HG03139 (cell line): ENCODE data around the gene GPR132.

Experiments
- ATAC-seq: cut with Tn5 transposase; IDR thresholded peaks from one replicate; pipeline ENCODE4 v1.9.1; 2021; ENCODE audit not compliant: unreplicated experiment

GPR132 gene

DNA sequence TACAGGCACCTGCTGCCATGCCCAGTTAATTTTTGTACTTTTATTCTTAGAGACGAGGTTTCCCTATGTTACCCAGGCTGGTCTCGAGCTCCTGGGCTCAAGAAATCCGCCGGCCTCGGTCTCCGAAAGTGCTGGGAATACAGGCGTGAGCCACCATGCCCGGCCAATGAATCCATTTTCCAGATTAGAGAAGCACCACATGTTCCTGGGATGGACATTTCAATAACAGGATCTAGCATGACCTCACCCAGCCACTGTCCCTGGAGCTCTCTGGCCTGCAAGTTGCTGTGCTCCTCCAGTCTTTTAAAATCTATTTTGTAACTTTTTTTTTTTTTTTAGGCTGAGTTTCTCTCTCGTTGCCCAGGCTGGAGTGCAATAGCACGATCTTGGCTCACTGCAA is 2.2 kb downstream of the GPR132 start:
- ATAC-seq, result no peak

DNA sequence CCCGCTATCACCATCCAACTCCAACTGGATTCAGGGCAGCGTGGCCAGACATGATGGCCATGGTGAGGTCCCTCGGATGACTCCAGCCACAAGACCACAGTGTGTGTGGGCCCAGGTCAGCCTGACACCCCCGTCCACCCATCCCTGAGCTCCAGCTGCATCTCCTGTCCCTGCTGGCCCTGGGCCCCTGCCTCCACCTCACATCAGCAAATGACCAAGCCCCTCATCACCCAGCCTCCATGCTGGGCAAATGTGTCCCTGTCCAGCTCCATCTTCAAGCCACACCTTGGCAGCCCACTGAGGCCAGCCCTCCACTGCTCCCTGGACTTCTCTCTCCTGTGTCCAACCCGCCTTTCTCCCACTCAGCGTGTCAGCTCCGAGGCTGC is 3.2 kb downstream of the GPR132 start:
- ATAC-seq, result no peak

DNA sequence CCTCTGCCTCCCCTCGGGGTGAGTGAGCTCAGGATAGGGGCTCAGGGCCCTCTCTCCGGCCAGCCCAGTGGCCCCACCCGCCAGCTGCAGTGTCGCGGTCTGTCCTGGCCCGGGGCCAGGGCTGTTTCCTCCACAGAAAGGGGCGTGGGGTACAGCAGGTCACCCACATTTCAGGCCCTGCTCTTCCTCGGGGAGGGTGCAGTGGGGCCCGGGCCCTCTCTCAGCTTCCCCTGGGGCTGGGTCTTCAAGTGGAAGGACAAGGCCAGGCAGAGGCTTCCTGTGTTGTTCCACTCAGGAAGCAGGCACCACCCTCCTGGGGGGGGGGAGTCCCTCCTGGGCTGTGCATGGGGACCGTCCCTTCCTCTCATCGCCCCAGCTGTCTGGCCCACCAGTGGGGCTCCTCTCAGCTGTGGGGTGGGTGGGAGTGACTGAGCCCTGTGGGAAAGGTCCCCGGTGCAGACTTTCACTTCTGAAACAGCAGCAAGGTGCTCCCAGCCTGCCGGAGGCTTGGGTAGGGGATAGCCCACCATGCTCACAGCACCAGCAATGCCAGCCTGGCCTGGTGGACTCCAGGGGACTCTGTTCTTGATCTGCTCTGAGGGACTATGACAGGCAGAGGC is 3.7 kb downstream of the GPR132 start:
- no peak for ATAC-seq

DNA sequence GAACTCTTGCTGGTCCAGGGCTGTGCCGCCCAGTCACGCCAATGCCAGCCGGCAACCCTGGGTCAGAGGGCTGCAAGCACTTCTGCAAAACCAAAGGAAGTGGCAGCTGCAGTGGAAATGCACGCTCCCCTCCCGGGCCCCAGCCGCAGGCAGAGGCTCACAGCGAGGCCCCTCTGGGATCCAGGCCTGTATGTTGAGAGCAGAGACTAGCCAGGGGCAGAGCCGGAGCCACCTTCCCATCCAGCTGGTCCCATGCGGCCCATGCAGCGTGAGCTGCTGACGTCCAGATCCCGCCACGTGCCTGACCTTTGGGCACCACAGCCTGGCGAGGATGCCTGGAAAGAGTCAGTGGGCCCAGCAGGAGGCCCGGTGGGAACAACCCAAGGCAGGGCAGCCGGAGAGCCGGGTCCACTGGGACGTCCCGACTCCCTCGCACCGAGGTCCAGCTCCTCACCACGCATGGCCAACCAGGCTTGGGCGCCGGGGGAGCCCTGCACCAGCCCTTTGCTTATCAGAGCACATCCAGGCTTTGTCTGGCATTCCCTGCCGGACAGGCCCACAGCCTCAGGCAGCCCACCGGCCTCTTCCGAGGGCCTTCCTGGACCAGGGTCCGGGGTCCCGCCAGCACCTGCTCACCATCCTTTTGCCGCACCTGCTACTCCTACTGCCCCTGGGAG is 4.3 kb downstream of the GPR132 start:
- ATAC-seq, result no peak

DNA sequence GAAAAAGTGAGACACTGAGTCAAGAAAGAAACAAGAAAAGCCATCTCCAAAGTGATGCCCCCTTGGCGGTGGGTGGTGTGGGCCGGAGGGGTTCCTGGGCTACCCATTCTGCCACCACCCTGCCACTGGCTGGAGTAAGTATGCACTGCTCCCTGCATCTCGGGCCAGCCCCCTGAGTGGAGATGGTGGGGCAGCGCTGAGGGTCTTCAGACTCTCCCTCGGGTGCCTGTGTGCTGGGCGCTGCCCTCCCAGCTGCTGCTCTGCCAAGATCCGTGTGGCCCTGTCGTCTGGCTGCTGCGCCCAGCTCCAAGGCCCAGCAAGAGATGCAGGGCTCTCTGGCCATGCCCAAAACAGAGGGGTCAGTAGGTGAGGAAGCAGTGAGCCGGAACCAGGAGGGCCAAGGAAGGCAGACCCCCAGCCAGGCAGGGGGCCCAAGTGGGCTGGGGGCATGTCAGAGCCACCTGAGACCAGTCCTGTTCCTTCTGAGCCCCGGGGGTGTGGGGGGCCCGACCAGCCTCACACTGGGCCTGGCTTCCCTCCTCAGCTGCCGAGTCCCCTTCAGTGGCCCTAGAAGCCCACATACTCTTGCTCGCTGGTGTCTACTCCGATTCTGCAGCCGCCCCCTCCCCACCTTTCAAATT is 5.2 kb downstream of the GPR132 start:
- no peak for ATAC-seq

DNA sequence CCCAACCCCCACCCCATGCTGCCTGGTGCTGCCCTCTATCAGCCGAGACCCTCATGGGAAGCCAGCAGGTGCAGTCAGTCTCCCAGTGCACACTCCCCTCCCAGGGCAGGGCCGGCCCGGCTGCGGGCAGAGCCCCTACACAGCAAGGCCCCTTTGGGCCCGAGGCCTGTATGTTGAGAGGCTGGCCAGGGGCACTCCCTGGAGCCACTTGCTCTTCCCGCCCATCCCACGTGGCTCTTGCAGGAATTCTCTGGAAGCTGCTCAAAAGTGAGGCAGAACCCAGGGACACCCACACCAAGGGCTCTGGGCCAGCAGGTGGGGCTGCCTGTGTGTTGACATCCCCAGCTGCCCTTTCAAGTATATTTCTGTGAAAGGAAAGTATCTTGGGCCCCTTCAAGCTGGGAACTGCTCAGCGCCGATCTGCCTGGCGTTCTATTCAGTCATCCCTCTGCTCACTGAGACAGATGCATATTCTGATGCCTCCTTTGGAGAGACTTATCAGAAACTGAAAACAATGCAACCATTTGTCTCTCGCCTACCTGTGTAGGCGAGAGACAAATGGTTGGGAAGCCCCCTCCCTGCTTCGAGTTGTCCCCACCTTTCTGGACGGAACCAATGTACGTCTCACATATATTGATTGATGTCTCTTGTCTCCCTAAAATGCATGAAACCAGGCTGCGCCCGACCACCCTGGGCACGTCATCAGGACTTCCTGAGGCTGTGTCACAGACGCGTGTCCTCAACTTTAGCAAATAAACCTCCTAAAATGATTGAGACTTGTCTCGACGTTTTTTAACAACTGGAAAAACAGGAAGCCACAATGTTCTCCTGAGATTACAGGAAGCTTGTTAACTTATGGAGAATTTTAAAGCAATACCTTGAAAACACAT is 6.0 kb downstream of the GPR132 start:
- no peak for ATAC-seq

DNA sequence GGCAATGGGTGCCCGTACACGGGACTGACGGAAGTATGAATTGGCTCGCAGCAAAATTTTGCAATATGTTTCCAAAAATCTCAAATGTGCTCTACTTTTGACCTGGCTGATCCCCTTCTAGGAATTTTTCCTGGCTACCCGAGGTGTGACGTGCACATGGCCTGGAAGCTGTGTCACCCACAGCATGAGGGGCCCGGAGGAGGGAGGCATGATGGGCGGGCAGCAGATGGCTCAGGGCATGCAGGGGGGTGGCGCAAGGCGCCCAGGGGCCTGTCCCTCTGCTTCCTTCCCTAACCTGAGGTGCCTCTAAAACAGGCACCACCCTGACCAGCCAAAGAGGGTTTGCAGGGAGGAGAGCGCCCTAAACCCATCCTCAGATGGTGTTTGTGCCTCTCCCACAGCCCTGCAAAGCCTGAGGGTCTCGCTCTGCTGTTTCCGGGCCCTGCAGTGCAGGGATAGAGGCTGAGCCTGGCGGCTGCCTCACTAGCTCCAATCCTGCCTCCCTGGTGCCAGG is 6.7 kb downstream of the GPR132 start:
- ATAC-seq, result no peak

DNA sequence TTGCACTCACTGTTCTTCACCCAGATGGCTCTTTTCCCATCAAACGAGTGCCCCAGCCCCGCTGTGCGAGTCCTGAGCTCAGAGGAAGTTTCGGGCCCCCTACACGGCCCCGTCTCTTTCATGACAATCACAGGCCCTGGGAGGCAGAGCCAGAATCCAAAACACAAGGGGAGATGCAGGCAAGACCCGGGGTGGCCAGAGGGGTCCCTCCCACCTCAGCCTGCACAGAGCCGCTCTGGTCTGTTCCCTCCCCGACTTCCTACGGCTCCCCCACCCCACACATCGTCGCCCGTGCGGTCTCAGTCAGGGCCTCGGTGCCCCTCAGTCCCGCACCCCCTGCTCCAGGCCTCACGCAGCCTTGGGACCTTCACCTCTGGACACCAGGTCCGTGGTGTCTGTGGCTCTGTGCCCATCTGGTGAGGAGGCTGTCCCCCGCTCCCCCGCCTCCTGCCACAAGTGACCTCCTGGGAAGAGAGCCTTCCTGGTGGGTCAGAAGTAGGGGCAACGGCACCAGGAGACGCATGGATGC is 8.9 kb downstream of the GPR132 start:
- ATAC-seq, result no peak

DNA sequence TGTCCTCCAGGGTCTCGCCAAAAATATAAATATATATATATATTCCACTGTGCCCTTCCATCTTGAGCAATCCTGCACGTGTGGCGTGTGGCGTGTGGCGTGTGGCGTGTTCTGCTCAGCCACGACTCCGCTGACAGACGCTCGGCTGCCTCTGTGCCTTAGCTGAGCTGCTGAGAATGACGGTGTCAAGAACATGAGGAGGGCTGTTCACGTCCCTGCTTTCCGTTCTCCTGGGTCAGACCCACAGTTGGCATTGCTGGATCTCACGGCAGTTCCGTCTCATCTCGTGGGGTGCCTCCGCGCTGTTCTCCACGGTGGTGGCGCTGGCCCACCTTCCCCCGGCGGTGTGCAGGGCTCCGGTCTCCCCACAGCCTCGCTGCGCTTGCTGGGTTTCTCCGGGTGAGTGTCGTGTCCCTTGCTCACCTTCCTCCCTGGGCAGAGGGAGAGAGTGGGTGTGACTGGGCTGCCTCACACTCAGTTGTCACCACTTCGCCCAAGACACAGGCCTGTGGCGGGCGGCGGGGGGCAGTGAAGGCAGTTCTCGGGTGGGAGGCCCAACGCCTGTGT is 9.4 kb downstream of the GPR132 start:
- ATAC-seq, result no peak

DNA sequence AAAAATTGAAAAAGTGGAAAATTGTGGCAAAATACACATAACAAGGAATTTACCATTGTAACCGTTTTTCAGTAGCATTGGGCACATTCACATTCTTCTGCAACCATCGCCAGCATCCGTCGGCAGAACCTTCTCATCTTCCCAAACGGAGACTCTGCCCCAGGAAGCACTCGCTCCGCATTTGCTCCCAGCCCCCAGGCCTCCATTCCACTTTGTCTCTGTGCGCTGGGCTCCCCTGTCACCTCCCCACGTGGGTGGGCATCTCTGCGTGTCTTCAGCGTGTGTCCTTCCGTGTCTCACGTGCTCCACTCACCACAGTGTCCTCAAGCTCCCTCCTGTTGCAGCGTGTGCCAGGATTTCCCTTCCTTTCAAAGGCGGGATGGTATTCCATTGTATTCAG is 9.9 kb downstream of the GPR132 start:
- ATAC-seq, result no peak

DNA sequence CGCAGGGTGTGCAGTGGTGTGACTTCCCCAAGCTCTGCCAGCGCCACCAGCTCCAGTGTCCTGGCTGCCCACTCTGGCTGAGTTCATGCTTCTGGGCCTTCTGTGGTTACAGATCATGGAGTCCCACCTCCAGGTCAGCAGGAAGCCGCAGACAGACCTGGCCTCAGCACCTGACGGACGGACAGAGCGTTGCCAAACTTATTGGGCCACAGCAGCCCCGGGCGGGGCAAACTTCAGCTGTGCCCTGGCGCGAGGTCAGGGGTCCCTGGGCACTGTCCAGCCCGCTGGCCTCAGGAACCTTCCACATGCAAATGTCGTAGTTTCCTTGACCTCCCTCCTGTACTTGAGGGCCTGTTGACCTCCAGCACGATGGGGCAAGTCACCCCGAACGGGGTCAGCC is 11.2 kb downstream of the GPR132 start:
- no peak for ATAC-seq

DNA sequence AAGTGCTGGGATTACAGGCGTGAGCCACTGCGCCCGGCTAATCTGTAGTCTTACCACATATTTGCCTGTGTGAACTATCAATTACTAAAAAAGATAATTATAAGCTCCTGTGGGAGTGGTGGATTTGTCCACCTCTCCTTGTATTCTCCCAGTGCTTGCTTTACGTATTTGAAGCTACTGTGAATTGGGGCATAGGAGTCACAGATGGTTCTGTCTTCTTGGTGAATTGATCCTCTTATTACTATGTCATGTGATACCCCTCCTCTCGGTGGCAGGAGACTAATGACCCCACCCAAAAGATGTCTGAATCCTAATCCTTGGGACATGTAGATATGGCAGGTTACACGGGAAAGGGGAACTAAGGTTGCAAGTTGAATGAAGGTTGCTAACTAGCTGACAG is 11.8 kb downstream of the GPR132 start:
- no peak for ATAC-seq

DNA sequence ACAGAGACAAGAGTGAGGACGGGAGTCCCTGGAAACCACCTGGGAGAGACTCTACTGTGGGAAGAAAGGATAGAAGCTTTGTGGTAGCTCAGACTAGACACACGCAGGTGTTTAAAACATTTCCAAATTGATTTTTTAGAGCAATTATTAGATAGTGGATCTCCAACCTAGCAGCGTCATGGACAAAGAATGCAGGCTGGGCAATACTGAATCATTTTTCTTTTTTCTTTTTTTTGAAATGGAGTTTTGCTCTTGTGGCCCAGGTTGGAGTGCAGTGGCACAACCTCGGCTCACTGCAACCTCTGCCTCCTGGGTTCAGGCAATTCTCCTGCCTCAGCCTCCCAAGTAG is 13.1 kb downstream of the GPR132 start:
- no peak for ATAC-seq

DNA sequence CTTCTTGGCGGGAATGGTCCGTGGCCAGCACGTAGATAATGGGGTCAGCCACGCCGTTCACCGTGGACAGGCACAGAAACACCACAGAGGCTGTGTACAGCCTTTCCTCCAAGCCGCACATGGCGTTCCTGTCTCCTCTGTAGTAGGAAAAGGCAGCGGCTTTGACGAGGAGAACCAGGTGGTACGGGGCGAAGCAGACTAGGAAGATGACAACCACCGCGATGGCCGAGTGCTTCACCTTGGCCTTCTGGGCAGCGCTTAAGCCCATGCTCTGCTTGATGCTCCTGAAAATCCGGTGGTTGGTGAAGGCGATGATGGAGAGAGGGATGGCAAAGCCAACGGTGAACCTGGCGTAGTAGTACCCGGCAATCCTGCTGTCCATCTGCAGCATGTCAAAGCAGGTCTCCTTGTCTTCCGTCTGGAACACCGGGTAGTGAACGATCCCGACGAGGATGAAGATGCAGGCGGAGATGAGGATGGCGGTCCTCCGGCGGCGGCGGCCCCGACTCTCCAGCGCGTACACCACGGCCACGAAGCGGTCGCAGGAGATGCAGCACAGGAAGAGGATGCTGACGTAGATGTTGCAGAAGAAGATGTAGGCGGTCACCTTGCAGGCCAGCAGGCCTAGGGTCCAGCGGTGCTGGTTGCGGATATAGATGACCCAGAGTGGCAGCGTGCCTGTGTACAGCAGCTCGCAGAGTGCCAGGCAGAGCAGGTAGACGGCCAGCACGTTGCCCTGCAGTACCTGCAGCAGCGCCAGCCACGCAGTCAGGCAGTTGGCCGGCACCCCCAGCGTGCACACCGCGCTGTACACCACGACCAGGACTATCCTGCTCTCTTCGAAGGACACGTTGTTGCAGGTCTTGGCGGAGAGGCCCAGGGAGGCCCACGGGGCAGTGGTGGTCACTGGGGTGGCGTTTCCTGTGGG is 13.8 kb downstream of the GPR132 start:
- ATAC-seq, result no peak

DNA sequence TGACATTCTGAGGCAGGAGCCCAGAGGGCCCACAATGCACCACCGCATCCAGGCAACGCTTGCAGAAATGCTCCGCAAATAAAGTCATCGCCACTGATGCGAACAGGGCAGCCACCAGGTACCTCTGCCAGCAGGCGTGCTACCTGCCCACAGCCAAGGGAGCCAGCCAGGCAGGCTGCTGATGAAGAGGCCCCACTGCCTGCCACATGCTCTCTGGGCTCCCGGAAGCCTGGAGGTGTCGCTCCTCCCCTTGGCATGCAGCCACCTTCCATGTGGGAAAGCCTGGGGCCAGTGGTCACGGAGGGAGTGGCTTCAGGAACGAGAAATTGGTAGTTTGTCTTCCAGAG is 14.7 kb downstream of the GPR132 start:
- ATAC-seq, result no peak

DNA sequence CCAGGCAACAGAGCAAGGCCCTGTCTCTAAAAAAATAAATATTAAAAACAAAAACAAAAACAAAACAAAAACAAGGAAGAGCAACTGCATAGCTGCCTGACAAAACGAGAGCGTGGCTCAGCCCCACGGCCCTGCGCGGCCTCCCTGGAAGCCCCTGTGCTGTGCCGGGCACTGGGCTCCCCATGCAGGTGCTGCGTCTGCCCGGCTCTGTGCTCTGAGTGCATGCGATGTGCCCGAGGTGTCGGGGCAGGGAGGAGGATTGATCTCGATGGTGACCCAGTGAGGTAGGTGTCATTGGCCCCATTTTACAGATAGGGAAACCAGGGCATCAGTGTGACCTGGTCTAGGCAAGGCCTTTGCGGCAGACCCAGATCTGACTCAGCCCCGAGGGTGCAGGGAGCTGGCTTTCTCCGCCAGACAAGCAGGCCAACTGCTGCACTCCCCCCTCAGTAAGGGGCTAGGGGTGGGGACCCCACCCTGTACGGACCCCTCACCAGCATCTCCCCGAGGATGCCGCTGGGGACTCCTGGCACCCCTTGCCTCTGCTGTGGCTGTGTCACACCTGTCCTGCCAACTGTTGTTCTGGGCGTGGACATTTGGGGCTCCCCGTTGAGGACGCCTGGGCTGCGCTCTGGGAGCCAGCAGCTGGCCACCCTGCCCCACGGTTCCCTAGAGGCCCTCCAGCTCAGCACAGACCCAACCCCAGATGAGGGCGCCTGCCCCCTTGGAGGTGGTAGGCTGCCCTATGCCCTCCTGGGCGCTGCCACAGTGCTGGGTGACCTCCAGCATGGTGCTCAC is 15.3 kb downstream of the GPR132 start:
- ATAC-seq, result no peak

DNA sequence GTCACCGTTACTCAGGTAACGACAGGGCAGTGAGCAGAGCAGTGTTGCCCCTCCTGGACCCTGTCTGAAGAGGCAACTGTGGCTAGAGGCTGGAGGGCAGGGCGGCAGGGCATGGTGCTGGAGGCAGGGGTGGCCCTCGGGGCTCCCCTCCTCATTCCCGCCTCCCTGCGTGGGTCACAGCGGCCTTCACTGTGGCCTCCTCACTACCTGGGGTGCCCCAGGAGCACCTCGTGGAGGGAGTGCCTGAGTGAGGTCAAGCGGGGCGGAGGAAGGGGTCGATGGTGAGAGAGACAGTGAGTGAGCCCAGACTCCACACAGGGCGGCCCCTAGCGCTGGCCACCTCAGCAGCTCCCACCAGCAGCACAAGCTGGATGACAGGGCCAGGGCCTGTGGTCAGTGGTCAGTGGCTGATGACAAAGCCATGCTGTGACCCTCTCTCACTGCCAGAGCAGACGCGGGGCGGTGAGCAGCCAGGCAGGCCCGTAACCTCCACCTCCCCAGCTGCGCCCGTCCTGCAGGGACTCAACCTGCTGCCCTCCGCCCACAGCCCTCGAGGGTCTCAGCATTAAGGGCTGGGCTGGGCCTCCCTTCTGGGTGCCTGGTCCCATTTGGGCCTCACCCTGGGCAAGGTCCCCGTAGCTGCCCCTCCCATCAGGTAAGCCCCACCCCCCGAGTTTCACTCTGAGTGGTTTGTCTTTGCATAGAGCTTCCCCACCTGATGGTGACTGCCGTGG is 17.8 kb downstream of the GPR132 start:
- no peak for ATAC-seq

DNA sequence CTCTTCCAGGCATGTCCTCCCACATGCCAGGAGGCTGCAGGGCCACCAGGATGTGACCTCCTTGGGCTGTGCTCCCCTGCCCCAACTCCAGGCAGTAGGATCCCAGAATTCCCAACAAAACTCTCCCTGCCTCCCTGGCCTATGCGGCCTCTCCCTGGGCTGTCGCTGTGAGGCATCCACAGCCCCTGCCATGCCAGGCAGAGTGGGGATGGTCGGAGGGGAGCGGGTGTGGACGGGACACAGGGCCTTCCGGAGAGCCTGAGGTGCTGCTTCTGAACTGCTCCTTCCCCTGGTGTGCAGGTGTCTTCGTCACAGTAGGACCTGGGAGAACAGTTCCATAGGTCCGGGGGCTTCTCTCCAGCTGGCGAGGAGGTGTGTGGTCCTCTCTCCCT is 18.3 kb downstream of the GPR132 start:
- no peak for ATAC-seq
